ENCODE data around the gene RGMB.
A peak's percentile ranks its signal among the peaks of the same experiment; 100 is the strongest.

The RGMB gene

DNA sequence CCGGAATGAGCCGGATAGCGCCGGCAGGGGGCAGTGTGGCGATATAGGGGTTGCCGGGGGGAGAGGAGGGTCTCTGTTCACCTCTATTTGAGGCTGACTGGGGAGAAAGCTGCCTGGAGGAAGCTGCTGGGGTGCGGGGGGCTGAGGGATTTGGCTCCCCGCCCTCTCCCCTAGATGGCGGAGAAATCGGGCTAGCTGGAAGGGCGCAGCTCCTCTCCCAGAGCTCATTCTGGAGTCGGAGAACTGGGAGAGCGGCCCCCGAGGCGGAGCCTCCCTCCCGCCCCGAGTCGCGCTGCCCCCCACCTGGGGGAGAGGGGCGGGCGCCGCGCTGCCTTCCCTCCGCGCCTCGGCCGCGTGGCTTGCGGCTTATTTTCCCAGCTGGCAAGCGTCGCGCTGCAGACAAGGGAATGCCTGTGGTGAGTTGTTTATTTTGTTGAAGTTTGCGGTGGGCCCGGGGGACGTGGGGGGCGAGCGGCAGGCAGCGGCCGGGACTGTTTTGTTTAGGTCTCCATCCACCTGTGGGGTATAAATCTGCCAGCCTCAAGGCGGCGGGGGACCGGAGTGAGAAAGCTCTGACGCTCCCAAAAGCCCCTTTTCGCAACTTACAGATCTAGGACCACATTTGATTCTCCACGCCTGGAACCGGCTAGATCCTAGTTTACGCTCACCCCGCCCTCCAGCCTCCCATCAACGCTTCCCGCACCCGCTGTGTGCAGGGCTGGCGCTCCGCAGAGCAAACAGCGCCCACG lies 4.1 kb upstream of the RGMB start:
- Histone ChIP-seq H3K9me3 (ENCODE audit: insufficient read depth, low read length) (no peaks in the 10 kb centered on the region), H3K9ac (ENCODE audit: insufficient read length, low read depth) (peak overlapping the region; percentile 80), H3K4me3 (ENCODE audit: insufficient read length, low read depth) (peak overlapping the region; percentile 54), H3K4me1 (ENCODE audit: insufficient read depth, insufficient read length) (peaks cover 6% of the 10 kb centered on the region), H3K36me3 (ENCODE audit: insufficient read depth, insufficient read length, low read length) (no peaks in the 10 kb centered on the region), H3K27me3 (ENCODE audit: insufficient read depth, insufficient read length) (peaks cover 19% of the 10 kb centered on the region)
- no peak for DNase-seq (ENCODE audit: low read depth, low spot score)
- TF ChIP-seq YY1 (IDR thresholded peaks at IDR 0.05; ENCODE audit: insufficient read depth, insufficient read length) (no peak), SUZ12 (IDR thresholded peaks at IDR 0.05; ENCODE audit: extremely low read depth, insufficient read depth, insufficient read length) (no peak), ZNF274 (IDR thresholded peaks at IDR 0.05; ENCODE audit: low read depth, low read length) (no peak)

- H3K36me3 ChIP-seq (ENCODE audit: insufficient read depth, insufficient read length, low read length): no peaks in the 10 kb centered on the region
- peaks cover 19% of the 10 kb centered on the region for H3K27me3 ChIP-seq (ENCODE audit: insufficient read depth, insufficient read length)
- no peak for DNase-seq (ENCODE audit: low read depth, low spot score)
- TF ChIP-seq ZNF274 (IDR thresholded peaks at IDR 0.05; ENCODE audit: low read depth, low read length) (no peak), SUZ12 (IDR thresholded peaks at IDR 0.05; ENCODE audit: extremely low read depth, insufficient read depth, insufficient read length) (no peak), YY1 (IDR thresholded peaks at IDR 0.05; ENCODE audit: insufficient read depth, insufficient read length) (no peak)
- H3K4me3 ChIP-seq (ENCODE audit: insufficient read length, low read depth): peak overlapping the region; percentile 54
- peak overlapping the region; percentile 80 for H3K9ac ChIP-seq (ENCODE audit: insufficient read length, low read depth)
- H3K4me1 ChIP-seq (ENCODE audit: insufficient read depth, insufficient read length): peaks cover 6% of the 10 kb centered on the region
- no peaks in the 10 kb centered on the region for H3K9me3 ChIP-seq (ENCODE audit: insufficient read depth, low read length)
Measured at GRCh38 chr5:98769959-98770208, 3.6 kb upstream of the RGMB start.

DNA sequence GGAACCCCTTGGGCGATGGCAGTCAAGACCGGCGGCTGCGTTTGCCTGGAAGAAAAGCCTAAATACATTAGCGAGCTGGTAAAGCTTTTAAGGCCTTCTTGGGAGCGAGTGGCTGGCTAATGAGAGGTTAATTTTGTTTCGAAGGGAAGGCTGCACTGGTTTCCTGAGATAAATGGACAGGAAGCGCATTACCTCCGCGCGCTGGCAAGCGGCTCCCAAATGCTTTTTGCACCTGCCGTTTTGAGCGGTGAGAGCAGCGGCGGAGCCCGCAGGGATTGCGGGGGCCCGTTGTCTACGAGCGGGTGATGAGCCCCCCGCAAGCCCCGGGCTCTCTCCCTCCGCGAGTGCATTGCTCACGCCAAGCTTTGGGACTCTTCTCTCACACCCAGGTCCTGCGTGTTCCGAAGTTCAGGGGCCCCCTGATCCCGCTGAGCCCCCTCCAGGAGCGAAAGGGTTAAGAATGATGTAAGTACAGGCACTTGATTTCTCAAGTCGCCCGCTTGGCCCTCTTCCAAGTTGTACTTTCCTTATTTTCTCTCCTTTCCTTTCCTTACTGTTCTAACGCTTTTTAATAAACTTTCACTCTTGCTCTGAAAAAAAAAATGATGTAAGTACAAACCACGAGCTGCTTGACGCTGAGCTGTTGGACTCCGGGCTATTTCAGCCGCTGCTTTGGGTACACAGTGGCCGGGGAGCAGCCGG lies 3.1 kb upstream of the RGMB start:
- no peaks in the 10 kb centered on the region for H3K36me3 ChIP-seq (ENCODE audit: insufficient read depth, insufficient read length, low read length)
- H3K9me3 ChIP-seq (ENCODE audit: insufficient read depth, low read length): no peaks in the 10 kb centered on the region
- peaks cover 19% of the 10 kb centered on the region for H3K27me3 ChIP-seq (ENCODE audit: insufficient read depth, insufficient read length)
- H3K9ac ChIP-seq (ENCODE audit: insufficient read length, low read depth): peak overlapping the region; percentile 80
- H3K4me1 ChIP-seq (ENCODE audit: insufficient read depth, insufficient read length): peaks cover 6% of the 10 kb centered on the region
- peak overlapping the region; percentile 54 for H3K4me3 ChIP-seq (ENCODE audit: insufficient read length, low read depth)
- no peak for DNase-seq (ENCODE audit: low read depth, low spot score)
- no peak for TF ChIP-seq ZNF274 (IDR thresholded peaks at IDR 0.05; ENCODE audit: low read depth, low read length)
- no peak for TF ChIP-seq YY1 (IDR thresholded peaks at IDR 0.05; ENCODE audit: insufficient read depth, insufficient read length)
- TF ChIP-seq SUZ12 (IDR thresholded peaks at IDR 0.05; ENCODE audit: extremely low read depth, insufficient read depth, insufficient read length): no peak

GRCh38 chr5:98770911-98771322 lies 2.5 kb upstream of the RGMB start:
- DNase-seq (ENCODE audit: low read depth, low spot score): no peak
- peaks cover 6% of the 10 kb centered on the region for H3K4me1 ChIP-seq (ENCODE audit: insufficient read depth, insufficient read length)
- H3K9me3 ChIP-seq (ENCODE audit: insufficient read depth, low read length): no peaks in the 10 kb centered on the region
- no peaks in the 10 kb centered on the region for H3K36me3 ChIP-seq (ENCODE audit: insufficient read depth, insufficient read length, low read length)
- H3K9ac ChIP-seq (ENCODE audit: insufficient read length, low read depth): peak overlapping the region; percentile 53
- H3K4me3 ChIP-seq (ENCODE audit: insufficient read length, low read depth): peak overlapping the region; percentile 54
- TF ChIP-seq SUZ12 (IDR thresholded peaks at IDR 0.05; ENCODE audit: extremely low read depth, insufficient read depth, insufficient read length) (no peak), YY1 (IDR thresholded peaks at IDR 0.05; ENCODE audit: insufficient read depth, insufficient read length) (no peak), ZNF274 (IDR thresholded peaks at IDR 0.05; ENCODE audit: low read depth, low read length) (no peak)
- peaks cover 19% of the 10 kb centered on the region for H3K27me3 ChIP-seq (ENCODE audit: insufficient read depth, insufficient read length)

DNA sequence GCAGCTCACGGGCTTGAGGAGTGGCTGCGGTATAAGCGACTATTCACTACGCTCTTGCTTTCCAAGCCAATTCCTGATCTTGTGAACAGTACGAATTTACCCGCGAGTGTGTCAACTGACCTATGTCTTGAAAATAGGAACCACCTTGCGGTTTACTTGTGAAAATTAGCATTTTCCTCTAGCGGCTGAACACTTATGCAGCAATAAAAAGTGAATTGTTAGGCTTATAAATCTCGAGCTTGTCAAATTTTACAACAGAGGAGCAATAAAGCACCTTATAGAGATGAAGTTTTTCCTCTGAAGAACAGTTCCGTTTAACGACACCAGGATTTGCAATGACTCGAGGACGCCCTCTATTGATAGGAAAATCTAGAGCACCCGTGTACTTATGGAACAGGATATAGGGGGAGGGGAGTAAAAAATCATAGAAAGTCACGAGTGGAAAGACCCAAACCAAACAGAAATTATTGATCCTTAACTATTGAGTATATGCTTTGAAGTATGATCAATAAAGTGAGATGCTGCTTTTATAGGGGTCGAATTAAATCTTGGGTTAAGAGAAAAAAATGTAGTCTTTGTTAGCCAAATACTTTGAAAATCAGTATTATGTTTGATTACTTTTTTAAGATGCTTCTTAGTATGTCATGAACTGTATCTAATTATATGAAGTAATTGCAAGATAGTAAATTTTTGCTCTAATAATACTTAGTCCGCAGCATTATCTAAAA lies 1.9 kb upstream of the RGMB start:
- H3K4me1 ChIP-seq (ENCODE audit: insufficient read depth, insufficient read length): peaks cover 6% of the 10 kb centered on the region
- H3K4me3 ChIP-seq (ENCODE audit: insufficient read length, low read depth): peak overlapping the region; percentile 54
- H3K27me3 ChIP-seq (ENCODE audit: insufficient read depth, insufficient read length): peaks cover 19% of the 10 kb centered on the region
- H3K36me3 ChIP-seq (ENCODE audit: insufficient read depth, insufficient read length, low read length): peaks cover 4% of the 10 kb centered on the region
- peak; percentile 57 for DNase-seq (ENCODE audit: low read depth, low spot score)
- H3K9me3 ChIP-seq (ENCODE audit: insufficient read depth, low read length): no peaks in the 10 kb centered on the region
- H3K9ac ChIP-seq (ENCODE audit: insufficient read length, low read depth): no peak overlapping the region
- TF ChIP-seq YY1 (IDR thresholded peaks at IDR 0.05; ENCODE audit: insufficient read depth, insufficient read length) (no peak), ZNF274 (IDR thresholded peaks at IDR 0.05; ENCODE audit: low read depth, low read length) (no peak), SUZ12 (IDR thresholded peaks at IDR 0.05; ENCODE audit: extremely low read depth, insufficient read depth, insufficient read length) (no peak)

DNA sequence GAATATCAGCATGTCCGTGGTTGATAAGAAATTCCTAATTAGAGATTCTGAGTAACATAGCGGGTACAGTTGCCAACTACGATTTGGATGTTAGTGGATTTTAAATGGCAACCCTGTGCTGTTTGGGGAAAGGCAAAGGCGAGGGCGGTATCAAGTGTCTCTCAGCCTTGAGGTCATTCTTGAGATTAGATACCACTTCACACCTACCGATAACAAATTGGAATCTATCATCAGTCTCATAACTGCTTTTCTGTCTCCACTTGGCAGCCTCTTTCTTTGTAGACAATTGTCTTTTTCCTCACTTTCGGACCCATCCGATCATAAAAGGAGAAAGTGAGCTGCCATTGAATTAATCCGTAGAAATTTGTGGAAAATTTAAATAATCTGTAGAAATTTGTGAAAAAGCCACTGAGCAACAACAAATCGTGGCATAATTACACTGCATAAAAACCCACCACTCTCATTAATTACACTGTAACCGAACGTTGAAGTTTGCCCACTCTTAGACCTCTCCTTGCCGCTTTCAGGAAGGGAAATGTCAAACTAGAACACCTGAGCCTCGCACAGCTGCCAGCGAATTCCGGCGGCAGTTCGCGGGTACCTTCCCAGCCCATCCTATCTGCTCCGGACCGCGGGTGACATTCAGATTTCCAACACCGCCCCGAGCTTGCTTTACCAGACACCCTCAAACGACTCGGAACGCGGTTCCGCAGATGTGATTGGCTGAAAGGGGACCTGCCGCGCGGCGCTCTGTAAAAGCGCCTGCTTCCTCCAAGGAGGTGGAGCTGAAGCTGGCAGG lies 849 bp upstream of the RGMB start:
- H3K4me1 ChIP-seq (ENCODE audit: insufficient read depth, insufficient read length): peaks cover 6% of the 10 kb centered on the region
- H3K36me3 ChIP-seq (ENCODE audit: insufficient read depth, insufficient read length, low read length): peaks cover 4% of the 10 kb centered on the region
- H3K4me3 ChIP-seq (ENCODE audit: insufficient read length, low read depth): peak overlapping the region; percentile 32
- H3K27me3 ChIP-seq (ENCODE audit: insufficient read depth, insufficient read length): peaks cover 19% of the 10 kb centered on the region
- peak overlapping the region; percentile 42 for H3K9ac ChIP-seq (ENCODE audit: insufficient read length, low read depth)
- peak; percentile 54 for DNase-seq (ENCODE audit: low read depth, low spot score)
- no peaks in the 10 kb centered on the region for H3K9me3 ChIP-seq (ENCODE audit: insufficient read depth, low read length)
- TF ChIP-seq ZNF274 (IDR thresholded peaks at IDR 0.05; ENCODE audit: low read depth, low read length) (no peak), SUZ12 (IDR thresholded peaks at IDR 0.05; ENCODE audit: extremely low read depth, insufficient read depth, insufficient read length) (no peak), YY1 (IDR thresholded peaks at IDR 0.05; ENCODE audit: insufficient read depth, insufficient read length) (no peak)
